HPDE6-E6E7 (cell line): Measurements from ENCODE around the gene CD300LB.

Experiments
- DNase-seq: peaks from one replicate; pipeline ENCODE4 v3.0.0; 2011; ENCODE audit warnings: missing footprints; ENCODE audit errors: extremely low spot score

Gene CD300LB

DNA sequence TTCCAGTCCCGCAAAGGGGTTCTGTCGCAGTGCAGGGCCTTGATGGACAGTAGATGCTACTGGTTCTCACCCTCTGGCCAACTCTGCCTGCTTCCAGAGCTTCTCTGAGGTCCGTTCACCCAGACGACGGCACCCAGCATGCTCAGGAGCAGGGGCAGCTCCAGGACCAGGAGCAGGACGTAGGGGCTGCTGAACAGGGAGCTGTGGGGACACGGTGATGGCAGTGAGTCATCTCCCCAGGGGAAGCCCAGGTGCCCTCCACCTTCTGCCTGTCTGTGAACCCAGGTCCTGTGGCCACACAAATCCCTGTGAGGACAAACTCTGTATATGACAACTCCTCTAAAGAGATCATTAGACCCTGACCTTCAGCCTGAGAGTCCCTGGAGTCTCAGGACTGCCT, 18.1 kb upstream of the CD300LB start:
- DNase-seq, result no peak

- no peak for DNase-seq
Observed at GRCh38 chr17:74547736-74548135, 16.5 kb upstream of the CD300LB start.

GRCh38 chr17:74547264-74547663, 16.0 kb upstream of the CD300LB start:
- no peak for DNase-seq

DNA sequence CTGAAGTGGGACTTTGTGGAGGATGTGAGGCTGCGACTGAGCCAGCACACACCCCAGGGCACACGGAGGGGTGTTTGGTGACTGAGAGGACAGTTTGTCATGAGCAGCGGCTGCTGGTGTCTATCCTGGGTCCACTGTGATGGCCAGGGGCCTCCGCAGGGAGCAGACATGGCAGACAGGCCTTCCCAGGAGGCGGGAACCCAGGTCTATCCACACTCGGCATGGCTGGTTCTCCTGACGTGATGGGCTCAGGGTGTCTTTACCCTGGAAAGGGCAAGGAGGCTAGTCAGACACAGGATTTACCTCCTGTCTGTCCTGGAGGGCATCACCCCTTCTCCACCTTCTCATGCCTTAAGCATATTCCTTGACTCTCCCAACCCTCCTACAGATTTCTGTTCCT, 15.3 kb upstream of the CD300LB start:
- no peak for DNase-seq

DNA sequence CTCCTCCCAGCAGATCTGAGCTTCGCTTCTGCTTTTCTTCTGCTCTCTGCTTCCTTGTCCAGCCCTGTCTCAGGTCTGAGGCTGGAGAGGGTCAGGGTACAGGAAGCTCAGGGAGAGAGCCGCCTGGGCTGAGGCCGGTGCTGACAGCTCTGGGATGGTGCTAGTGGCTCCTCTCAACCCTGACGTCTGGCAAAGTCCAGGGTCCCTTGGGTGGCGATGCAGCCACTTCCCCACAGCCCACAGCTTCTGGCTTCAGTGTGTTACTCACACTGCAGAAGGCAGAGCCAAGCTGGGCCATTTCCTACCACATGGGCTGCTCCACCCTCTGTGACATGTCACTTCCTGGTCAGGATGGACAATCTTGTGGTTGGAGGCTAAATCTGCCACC, 14.6 kb upstream of the CD300LB start, which contains the start of gene CD300C:
Gene CD300C (minus strand): TSS at position 273 of the 388 bp plus-strand sequence. CDS start 333 bp downstream, outside the sequence.
- no peak for DNase-seq

DNA sequence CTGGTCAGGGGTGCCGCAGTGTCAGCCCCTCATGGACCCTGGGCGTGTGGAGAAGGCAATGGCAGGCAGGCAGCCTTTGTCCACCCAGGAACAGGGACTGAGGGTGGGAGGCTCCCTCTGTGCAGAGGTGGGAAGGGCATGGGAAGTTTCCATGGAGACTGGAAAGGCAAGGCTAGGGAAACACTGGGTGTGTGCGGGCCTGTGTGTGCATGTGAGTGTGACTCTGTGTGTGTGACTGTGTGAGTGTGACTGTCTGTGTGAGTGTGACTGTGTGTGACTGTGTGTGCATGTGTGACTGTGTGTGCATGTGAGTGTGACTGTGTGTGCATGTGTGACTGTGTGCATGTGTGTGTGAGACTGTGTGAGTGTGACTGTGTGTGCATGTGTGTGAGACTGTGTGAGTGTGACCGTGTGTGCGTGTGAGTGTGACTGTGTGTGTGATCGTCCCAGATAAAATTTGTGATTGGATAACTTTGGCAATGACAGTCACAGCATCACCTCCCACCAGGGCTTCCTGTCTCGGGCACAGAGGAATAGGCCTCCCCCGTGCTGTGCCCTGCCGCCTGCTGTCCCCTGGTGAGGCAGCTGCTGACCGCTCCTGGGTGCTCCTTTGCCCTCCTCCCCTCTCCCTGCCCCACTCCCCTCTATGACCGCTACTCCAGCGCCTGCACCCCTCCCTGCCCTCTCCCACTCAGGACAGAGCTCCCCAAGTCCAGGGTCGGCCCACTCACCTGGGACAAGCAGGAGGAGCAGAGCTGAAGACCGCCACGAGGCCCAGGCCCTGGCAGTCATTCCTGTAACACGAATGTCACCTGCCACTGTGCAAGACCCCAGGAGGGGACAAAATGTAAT, 13.9 kb upstream of the CD300LB start:
- no peak for DNase-seq

DNA sequence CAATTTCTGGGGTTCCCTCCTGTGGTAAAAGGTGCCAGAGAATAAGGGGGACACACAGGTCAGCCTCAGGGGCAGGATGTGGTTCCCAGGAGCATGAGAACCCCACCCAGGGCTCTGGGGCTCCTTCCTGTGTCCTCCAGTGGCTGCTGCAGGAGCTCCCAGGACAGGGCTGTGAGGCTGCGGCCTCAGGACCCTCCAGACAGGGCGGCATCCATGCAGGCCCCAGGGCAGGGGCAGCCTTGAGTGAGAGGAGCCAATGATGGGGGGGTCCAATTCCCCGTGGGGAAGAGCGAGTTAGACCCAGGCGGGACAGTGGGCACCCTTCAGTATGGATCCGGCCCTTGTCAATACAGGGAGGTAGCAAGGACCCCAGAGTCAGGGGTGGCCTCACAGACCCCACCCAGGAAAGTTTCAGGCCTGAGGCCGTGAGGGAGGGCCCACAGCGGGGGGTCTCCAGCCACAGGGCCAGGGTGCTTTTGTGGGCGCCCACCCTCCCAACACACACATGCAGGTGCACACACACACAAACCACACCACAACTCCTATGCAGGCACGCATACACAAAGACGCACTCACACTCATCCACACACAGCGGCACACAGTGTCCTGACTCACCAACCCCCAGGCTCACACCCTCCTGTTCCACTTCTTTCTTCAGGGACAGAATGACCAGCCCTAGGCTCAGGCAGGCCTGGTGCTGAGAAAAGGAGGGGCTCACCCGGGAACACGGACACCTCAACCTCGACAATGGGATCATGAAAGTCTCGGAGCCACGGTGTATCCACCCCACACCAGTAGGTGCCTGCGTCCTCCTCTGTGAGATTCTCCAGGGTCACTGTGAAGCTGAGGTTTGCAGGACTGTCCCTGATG, 12.9 kb upstream of the CD300LB start:
- DNase-seq, result no peak

DNA sequence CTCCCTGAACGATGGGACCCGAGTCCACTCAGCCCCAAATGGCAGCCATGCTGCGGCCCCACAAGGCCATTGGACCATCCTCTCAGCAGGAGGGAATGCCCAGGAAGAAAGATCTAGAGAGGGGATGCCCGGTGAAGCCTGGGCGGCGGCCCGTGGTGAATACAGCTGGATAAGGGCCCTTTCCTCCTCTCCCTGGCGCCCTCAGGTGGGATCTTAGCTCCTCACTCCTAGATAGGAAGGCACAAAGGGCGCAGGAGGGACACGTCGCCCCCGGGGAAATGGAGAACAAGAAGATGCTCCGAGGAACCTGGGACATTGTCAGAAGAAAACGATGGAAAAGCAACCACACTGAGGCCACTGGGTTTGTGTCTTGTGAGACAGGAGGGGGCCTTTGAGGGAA, 12.1 kb upstream of the CD300LB start:
- no peak for DNase-seq

DNA sequence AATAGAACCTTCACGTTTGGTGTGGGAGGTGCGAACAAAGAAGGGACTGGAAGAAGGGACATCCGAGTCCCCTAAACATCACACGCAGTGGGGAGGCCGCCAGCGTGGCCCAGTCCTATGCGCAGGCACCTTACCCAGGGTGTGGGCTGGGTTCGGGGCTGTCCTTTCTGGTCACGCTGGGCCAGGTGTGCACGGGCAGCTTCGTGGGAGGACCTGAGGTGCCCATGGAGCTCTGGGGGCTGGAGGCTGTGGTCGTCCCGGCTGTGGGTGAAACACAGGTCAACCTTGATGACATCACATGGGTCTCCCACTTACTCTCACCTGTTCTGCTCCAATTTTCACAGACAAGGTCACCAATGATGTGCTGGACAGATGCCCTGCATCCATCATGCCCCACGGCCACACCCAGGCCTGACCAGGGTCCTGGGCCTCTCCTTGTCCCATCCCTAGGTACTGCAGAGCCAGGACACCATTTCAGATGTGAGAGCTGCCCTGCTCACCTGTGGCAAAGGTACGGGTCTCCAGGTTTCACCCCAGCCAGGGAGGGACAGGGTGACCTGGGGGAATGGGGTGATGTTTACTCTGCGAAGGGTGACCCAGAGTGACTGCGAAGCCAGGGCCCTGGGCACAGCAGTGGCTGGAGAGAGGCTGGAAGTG, 11.6 kb upstream of the CD300LB start:
- no peak for DNase-seq

DNA sequence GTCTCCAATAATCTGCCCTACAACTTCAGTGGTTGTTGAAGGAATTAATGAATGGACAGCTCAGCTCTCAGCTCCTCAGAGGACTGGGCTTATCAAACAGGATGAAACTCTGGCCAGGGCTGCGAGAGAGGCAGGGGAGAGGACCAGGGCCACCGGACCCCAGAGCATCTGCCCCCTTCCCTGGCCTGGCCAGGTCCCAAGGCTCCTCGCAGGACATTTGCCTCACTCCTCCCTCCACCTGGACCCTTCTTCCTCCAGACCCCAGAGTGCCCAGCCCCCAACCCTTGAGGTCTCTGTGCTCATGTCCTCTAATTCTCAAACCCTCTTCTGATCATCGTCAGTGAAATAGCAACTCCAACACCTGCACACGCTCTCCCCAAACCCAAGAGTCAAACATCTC, 10.9 kb upstream of the CD300LB start:
- no peak for DNase-seq

DNA sequence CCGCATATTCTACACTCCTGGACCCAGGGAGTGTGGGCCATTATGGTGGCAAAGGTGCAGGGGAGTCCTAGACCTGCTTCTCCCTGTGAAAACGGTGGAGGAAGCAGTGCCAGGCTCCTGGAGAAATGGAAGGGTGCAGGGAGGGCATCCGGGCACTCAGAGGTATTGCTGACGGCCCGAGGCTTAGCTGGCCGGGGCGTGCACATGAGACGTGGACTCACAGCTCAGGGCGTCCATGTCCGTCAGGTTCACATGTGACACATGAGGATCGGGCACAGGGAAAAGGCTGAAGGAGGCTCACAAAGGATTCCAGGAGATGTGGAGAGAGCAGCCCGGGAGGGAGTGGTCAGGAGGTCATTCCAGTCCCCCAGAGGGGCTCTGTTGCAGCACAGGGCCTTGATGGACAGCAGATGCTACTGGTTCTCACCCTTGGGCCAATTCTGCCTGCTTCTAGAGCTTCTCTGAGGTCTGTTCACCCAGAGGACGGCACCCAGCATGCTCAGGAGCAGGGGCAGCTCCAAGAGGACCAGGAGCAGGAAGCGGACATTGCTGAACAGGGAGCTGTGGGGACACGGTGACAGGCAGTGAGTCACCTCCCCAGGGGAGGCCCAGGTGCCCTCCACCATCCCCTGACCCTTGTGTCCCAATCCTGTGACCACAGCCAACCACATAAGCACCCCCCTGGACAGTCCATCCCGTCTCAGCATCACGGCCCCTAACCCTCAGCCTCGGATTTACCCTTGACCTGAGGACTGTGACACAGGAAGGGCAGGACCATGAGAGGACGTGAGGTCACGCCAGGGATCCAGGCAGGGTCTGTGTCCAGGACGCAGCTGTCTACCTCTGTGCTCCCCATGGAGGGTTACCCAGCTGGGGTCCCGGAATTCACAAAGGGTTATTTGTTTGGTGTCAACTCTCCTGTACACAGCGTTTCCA, 10.2 kb upstream of the CD300LB start:
- DNase-seq, result no peak

- DNase-seq, result no peak
Observed at GRCh38 chr17:74539281-74539820, 8.1 kb upstream of the CD300LB start.

DNA sequence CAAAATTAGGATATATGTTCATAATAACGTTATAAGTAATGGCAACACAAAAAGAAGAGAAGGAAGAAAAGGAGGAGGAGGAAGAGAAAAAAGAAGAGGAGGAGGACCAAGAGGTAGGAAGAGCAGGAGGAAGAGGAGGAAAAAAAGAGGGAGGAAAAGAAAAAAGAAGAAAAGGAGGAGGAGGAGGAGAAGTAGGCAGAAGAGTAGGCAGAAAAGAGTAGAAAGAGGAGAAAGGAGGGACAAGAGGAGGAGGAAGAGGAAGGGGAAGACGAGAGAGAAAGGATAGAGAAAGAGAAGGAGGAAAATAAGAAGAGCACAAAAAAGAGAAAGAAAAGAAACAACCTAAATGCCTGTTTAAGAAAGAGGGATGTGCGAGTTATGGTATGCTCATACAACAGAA, 5.6 kb upstream of the CD300LB start:
- no peak for DNase-seq

DNA sequence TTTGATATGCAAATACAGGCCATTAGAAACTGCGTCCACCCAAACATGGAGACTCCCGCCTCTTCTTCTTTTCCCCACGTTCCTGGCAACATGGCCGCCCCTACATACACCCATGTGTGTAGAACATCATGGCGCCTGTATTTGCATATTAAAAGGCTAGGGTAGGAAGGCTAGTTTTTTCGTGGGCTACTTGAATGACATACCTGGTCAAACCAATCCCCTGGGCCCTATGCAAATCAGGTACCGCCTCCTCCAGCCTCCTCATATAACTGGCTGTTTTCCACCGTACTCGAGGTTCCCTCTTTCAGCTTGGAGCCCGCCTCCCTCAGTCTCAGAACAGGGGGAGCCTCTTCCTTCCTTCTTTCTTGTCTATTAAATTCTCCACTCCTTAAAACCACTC, 840 bp upstream of the CD300LB start:
- DNase-seq, result no peak

GRCh38 chr17:74530831-74531150, 484 bp downstream of the CD300LB start:
- no peak for DNase-seq

GRCh38 chr17:74529243-74529642, 2.0 kb downstream of the CD300LB start:
- DNase-seq, result no peak

DNA sequence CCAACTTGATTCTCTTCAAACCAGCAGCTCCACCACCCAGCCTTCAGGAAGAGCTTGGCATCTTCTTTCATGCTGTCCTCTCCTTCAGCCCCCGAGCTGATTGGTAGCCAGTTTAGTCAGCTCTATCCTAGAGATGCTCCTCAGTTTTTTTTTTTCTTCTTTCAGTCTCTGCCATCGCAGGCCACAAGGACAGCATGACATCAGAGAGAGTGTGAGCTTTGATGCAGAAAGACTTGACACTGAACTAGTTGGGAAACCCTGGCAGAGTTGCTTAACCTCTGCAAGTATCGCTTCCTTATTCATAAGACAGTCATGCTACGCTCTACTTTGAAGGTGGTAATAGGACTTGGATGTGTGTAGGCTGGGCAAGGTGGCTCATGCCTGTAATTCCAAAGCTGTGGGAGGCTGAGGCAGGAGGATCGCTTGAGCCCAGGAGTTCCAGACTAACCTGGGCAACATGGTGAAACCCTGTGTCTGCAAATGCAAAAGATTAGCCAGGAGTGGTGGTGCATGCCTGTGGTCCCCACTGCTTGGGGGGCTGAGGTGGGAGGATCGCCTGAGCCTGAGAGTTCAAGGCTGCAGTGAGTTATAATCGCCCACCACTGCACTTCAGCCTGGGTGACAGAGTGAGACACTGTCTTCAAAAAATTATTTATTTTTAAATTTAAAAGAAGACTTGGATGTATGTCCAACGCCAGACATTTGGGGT, 2.6 kb downstream of the CD300LB start:
- no peak for DNase-seq

- DNase-seq, result no peak
Observed at GRCh38 chr17:74527756-74528155, 3.5 kb downstream of the CD300LB start.

DNA sequence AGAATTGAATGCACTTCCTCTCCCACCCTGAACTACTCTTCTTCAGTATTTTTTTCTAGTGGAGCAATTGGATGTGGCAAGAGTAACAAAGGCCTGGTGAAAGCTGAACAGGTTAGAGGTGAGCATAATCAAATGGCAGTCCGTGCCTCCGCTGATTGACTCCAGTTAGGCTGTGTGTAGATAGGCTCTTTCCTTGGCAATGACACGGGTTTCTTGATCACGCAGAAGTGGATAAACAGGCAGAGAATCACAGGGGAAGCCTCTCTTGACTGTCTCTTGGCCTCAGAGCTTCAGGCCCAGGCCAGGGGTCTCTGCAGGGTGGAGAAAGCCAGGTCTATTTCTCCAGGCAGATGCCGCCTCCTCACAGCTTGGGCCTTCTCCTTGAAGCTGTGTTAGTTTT, 4.2 kb downstream of the CD300LB start:
- DNase-seq, result no peak

DNA sequence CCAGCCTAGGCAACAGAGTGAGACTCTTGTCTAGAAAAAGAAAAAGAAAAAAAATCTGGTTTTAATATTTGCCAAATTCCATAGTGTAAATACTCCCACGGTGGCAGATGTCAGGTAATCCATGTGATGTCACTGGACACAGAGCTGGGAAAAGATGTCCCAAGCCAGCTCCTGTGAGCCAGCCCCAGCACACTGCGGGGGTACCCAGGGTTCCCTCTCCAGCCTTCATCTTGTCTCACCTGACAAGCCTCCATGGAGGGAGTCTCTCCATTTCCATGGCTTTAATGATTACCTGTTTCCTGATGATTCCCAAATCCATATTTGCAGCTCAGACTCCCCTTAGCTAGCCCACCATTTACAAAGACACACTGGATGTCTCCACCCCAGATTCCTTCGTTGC, 4.6 kb downstream of the CD300LB start:
- DNase-seq, result no peak
